Muscle layer of colon (tissue), 2 donors: ENCODE measurements around the gene PRDM16.

Experiments
- H3K27ac ChIP-seq: one replicate; pipeline ENCODE4 v1.7.0; 2013; ENCODE audit warnings: low read depth, mild to moderate bottlenecking, low read length, moderate library complexity
- H3K27me3 ChIP-seq, 2 donors: one replicate each; pipeline ENCODE4 v1.7.0; 2013; ENCODE audit warnings: low read length in 2 of 2, mild to moderate bottlenecking in 2 of 2; ENCODE audit not compliant: insufficient read depth in 2 of 2, control insufficient read depth in 1 of 2
- H3K36me3 ChIP-seq: one replicate; pipeline ENCODE4 v1.7.0; 2013; ENCODE audit warnings: mild to moderate bottlenecking, low read length; ENCODE audit not compliant: insufficient read depth
- H3K4me1 ChIP-seq: one replicate; pipeline ENCODE4 v1.7.0; 2013; ENCODE audit warnings: mild to moderate bottlenecking, low read length; ENCODE audit not compliant: insufficient read depth
- H3K4me3 ChIP-seq, 2 donors: one replicate each; pipeline ENCODE4 v1.7.0; 2013; ENCODE audit warnings: low read length in 2 of 2, low read depth in 1 of 2, mild to moderate bottlenecking in 1 of 2, moderate library complexity in 1 of 2
- H3K9ac ChIP-seq: one replicate; pipeline ENCODE4 v1.7.0; 2013; ENCODE audit warnings: low read length
- H3K9me3 ChIP-seq: one replicate; pipeline ENCODE4 v1.7.0; 2013; ENCODE audit warnings: mild to moderate bottlenecking, low read length
- donor health status: abdominal sarcoma.
- donor health status: Adenocarcinoma of cecum.

Gene PRDM16

GRCh38 chr1:3439346-3440299 is 370.6 kb downstream of the PRDM16 start:
- H3K36me3 ChIP-seq, result no peaks in the 10 kb centered on the region
- no peak overlapping the region for H3K4me3 ChIP-seq
- H3K4me1 ChIP-seq, result no peaks in the 10 kb centered on the region
- no peak overlapping the region for H3K9ac ChIP-seq
- no peak overlapping the region for H3K27ac ChIP-seq
- H3K27me3 ChIP-seq, result peaks cover 0 to 36% of the 10 kb centered on the region in 2 donors
- H3K9me3 ChIP-seq, result no peaks in the 10 kb centered on the region

GRCh38 chr1:3440300-3440681 is 371.3 kb downstream of the PRDM16 start:
- Histone ChIP-seq H3K9ac (no peak overlapping the region), H3K36me3 (no peaks in the 10 kb centered on the region), H3K27ac (peak overlapping the region; percentile 13), H3K4me3 (no peak overlapping the region), H3K27me3 (peaks cover 0 to 36% of the 10 kb centered on the region in 2 donors), H3K4me1 (no peaks in the 10 kb centered on the region), H3K9me3 (no peaks in the 10 kb centered on the region)

- no peak overlapping the region for H3K9ac ChIP-seq
- no peaks in the 10 kb centered on the region for H3K4me1 ChIP-seq
- H3K9me3 ChIP-seq, result no peaks in the 10 kb centered on the region
- H3K4me3 ChIP-seq, result no peak overlapping the region
- peaks cover 0 to 36% of the 10 kb centered on the region in 2 donors for H3K27me3 ChIP-seq
- H3K27ac ChIP-seq, result peak overlapping the region; percentile 13
- no peaks in the 10 kb centered on the region for H3K36me3 ChIP-seq
Measured at GRCh38 chr1:3440711-3441409, 371.9 kb downstream of the PRDM16 start.

GRCh38 chr1:3441410-3441847 is 372.4 kb downstream of the PRDM16 start:
- no peak overlapping the region for H3K4me3 ChIP-seq

GRCh38 chr1:3441880-3442279 is 372.9 kb downstream of the PRDM16 start:
- Histone ChIP-seq H3K4me1 (no peaks in the 10 kb centered on the region), H3K4me3 (no peak overlapping the region), H3K27me3 (peaks cover 0 to 30% of the 10 kb centered on the region in 2 donors), H3K9me3 (no peaks in the 10 kb centered on the region), H3K9ac (no peak overlapping the region), H3K27ac (no peak overlapping the region), H3K36me3 (no peaks in the 10 kb centered on the region)

More at GRCh38 chr1:3441410-3441847, 372.4 kb downstream of the PRDM16 start:
- Histone ChIP-seq H3K27me3 (peaks cover 0 to 34% of the 10 kb centered on the region in 2 donors), H3K4me1 (no peaks in the 10 kb centered on the region), H3K9me3 (no peaks in the 10 kb centered on the region), H3K9ac (no peak overlapping the region), H3K36me3 (no peaks in the 10 kb centered on the region), H3K27ac (no peak overlapping the region)

- H3K27ac ChIP-seq, result no peak overlapping the region
- H3K9me3 ChIP-seq, result no peaks in the 10 kb centered on the region
- H3K9ac ChIP-seq, result no peak overlapping the region
- peaks cover 0 to 25% of the 10 kb centered on the region in 2 donors for H3K27me3 ChIP-seq
- H3K4me3 ChIP-seq, result no peak overlapping the region
- H3K36me3 ChIP-seq, result no peaks in the 10 kb centered on the region
- H3K4me1 ChIP-seq, result no peaks in the 10 kb centered on the region
Measured at GRCh38 chr1:3442331-3442730, 373.3 kb downstream of the PRDM16 start.

GRCh38 chr1:3442901-3443300 is 373.9 kb downstream of the PRDM16 start:
- Histone ChIP-seq H3K4me3 (no peak overlapping the region), H3K27ac (no peak overlapping the region), H3K9ac (no peak overlapping the region), H3K9me3 (no peaks in the 10 kb centered on the region), H3K27me3 (peaks cover 0 to 25% of the 10 kb centered on the region in 2 donors), H3K36me3 (no peaks in the 10 kb centered on the region), H3K4me1 (no peaks in the 10 kb centered on the region)

- H3K4me1 ChIP-seq, result no peaks in the 10 kb centered on the region
- peaks cover 0 to 25% of the 10 kb centered on the region in 2 donors for H3K27me3 ChIP-seq
- H3K9me3 ChIP-seq, result no peaks in the 10 kb centered on the region
- H3K27ac ChIP-seq, result no peak overlapping the region
- no peak overlapping the region for H3K4me3 ChIP-seq
- no peaks in the 10 kb centered on the region for H3K36me3 ChIP-seq
- no peak overlapping the region for H3K9ac ChIP-seq
Measured at GRCh38 chr1:3443807-3444206, 374.8 kb downstream of the PRDM16 start.

GRCh38 chr1:3444298-3444697 is 375.3 kb downstream of the PRDM16 start:
- Histone ChIP-seq H3K4me3 (no peak overlapping the region), H3K27me3 (peaks cover 0 to 25% of the 10 kb centered on the region in 2 donors), H3K27ac (no peak overlapping the region), H3K9ac (no peak overlapping the region), H3K36me3 (no peaks in the 10 kb centered on the region), H3K9me3 (no peaks in the 10 kb centered on the region), H3K4me1 (no peaks in the 10 kb centered on the region)

- Histone ChIP-seq H3K4me3 (no peak overlapping the region), H3K9me3 (no peaks in the 10 kb centered on the region), H3K4me1 (no peaks in the 10 kb centered on the region), H3K36me3 (no peaks in the 10 kb centered on the region), H3K27ac (no peak overlapping the region), H3K27me3 (peaks cover 0 to 20% of the 10 kb centered on the region in 2 donors), H3K9ac (no peak overlapping the region)
Measured at GRCh38 chr1:3444736-3445135, 375.7 kb downstream of the PRDM16 start.

- H3K36me3 ChIP-seq, result no peaks in the 10 kb centered on the region
- H3K9ac ChIP-seq, result no peak overlapping the region
- peaks cover 13 to 36% of the 10 kb centered on the region in 2 donors for H3K27me3 ChIP-seq
- H3K9me3 ChIP-seq, result no peaks in the 10 kb centered on the region
- H3K4me1 ChIP-seq, result no peaks in the 10 kb centered on the region
- H3K27ac ChIP-seq, result no peak overlapping the region
- H3K4me3 ChIP-seq, result no peak overlapping the region
Measured at GRCh38 chr1:3450202-3450863, 381.3 kb downstream of the PRDM16 start.
